Measurements from ENCODE around the gene POLK.

GRCh38 chr5:75566710-75567309 lies 55.1 kb downstream of the POLK start:
- TF ChIP-seq HOMEZ (CRISPR knock-in tag; IDR thresholded peaks at IDR 0.05; ENCODE audit: low read depth) (no peak), SNAPC5 (CRISPR knock-in tag; IDR thresholded peaks at IDR 0.05; ENCODE audit: borderline replicate concordance) (no peak), ZNF225 (CRISPR knock-in tag; IDR thresholded peaks at IDR 0.05) (no peak), NCOR1 (IDR thresholded peaks at IDR 0.05; ENCODE audit: borderline replicate concordance, low read length) (no peak), ZNF264 (CRISPR knock-in tag; IDR thresholded peaks at IDR 0.05) (no peak)
